ENCODE measurements around the gene ABCB8.

The ABCB8 gene

GRCh38 chr7:151058781-151059366, 30.6 kb downstream of the ABCB8 start:
- DNase-seq: no peak

- DNase-seq: peak; percentile 63 to 67
These were observed 31.3 kb downstream of the ABCB8 start, which contains the start of gene SLC4A2 for GRCh38 chr7:151059367-151060112. Gene SLC4A2, plus strand, starts transcription at chr7:151059589. Its CDS starts 2,399 bp downstream, at chr7:151061988.

- no peak for DNase-seq
These were observed 31.8 kb downstream of the ABCB8 start for GRCh38 chr7:151060113-151060415.

- peak; percentile 15 to 33 for DNase-seq
These were observed 32.4 kb downstream of the ABCB8 start for GRCh38 chr7:151060416-151061212.

- no peak for DNase-seq
These were observed 33.2 kb downstream of the ABCB8 start for GRCh38 chr7:151061213-151062110.

GRCh38 chr7:151062111-151062398, 33.8 kb downstream of the ABCB8 start:
- DNase-seq: no peak

- DNase-seq: no peak
These were observed 34.4 kb downstream of the ABCB8 start for GRCh38 chr7:151062399-151063211.

- DNase-seq: no peak
These were observed 34.9 kb downstream of the ABCB8 start for GRCh38 chr7:151063212-151063561.

GRCh38 chr7:151064454-151064853, 36.2 kb downstream of the ABCB8 start:
- DNase-seq: no peak

GRCh38 chr7:151064993-151065392, 36.7 kb downstream of the ABCB8 start:
- DNase-seq: no peak

GRCh38 chr7:151065516-151065915, 37.3 kb downstream of the ABCB8 start:
- DNase-seq: no peak

GRCh38 chr7:151066273-151066974, 38.2 kb downstream of the ABCB8 start:
- no peak for DNase-seq

GRCh38 chr7:151068069-151068773, 40.0 kb downstream of the ABCB8 start:
- DNase-seq: no peak

- no peak for DNase-seq
These were observed 41.8 kb downstream of the ABCB8 start for GRCh38 chr7:151069841-151070573.

GRCh38 chr7:151070574-151070960, 42.3 kb downstream of the ABCB8 start:
- DNase-seq: no peak

GRCh38 chr7:151071032-151071866, 43.0 kb downstream of the ABCB8 start:
- DNase-seq: no peak

- no peak for DNase-seq
These were observed 45.7 kb downstream of the ABCB8 start for GRCh38 chr7:151073990-151074389.

- no peak for DNase-seq
These were observed 46.8 kb downstream of the ABCB8 start for GRCh38 chr7:151074817-151075661.

- DNase-seq: no peak
These were observed 47.4 kb downstream of the ABCB8 start for GRCh38 chr7:151075662-151075971.

All from Kasumi-1 (cell line).